GM18508 (cell line): Measurements from ENCODE around the gene MAGOH.
"Not testable (repeated sequence)": the region's sequence is repeated elsewhere in the genome, so short reads cannot be mapped to it uniquely, and the experiment has no call there.

Experiments
- ATAC-seq: cut with Tn5 transposase; IDR thresholded peaks from one replicate; pipeline ENCODE4 v1.9.1; 2021; ENCODE audit warnings: moderate number of reproducible peaks; ENCODE audit not compliant: insufficient read depth, unreplicated experiment

The MAGOH gene

GRCh38 chr1:53238197-53239155, at the start of gene MAGOH:
MAGOH (minus strand) TSS chr1:53238518; CDS start chr1:53238448, 70 bp downstream.
- ATAC-seq, result peak; percentile 88

DNA sequence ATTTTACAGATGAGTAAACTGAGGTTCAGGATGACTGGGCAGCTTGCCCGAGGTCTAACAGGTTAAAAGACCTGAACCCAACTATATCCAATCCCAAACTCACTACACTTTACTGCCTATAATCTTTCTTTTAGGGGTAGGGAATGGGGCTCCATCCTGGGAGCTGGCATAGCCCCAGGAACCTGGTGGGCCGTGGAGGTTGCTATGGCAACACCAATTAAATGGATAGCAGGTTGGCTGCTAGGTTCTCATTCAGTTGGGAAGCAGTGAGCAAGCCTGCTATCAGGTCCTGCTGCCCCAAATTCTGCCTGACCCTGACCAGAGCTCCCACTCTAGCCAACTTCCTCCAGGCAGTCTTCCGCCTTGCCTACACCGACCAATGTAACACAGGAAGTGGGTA, 48.6 kb upstream of the MAGOH start:
- no peak for ATAC-seq

DNA sequence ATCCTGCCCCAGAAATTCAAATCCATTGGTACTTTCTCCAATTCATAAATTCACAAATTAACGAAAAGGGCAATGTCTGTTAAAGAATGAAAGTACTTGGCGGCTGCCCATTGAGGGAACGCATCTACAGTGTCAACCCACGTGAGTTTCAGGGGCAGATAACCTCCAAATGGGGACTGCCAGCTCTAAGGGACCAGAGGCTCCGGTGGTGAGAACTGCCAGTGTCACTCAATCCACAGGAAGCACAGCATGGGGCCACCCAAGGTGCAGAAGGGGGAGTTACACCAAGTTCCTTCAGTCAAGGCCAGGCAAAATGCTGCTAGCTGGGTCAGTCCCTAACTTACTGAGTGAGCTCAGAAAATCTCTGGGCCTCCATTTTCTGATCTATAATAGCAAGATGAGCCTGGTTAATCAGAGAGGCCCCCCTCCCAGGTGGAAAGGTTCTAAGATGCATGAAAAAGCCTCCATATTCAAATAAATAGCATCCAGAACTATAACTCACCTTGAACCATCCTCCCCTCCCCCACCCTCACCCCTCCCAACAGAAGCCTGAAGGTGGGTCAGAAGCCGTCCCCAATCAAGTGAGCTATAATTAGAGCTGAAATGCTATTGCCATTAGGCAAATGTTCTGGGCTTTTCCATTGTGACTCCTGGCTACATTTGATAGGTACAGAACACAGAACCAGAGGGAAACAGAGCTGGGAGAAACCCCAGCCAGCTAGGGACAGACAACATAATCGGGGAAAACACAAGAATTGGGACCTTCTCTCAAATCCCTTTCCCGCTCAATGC, 47.8 kb upstream of the MAGOH start:
- no peak for ATAC-seq

DNA sequence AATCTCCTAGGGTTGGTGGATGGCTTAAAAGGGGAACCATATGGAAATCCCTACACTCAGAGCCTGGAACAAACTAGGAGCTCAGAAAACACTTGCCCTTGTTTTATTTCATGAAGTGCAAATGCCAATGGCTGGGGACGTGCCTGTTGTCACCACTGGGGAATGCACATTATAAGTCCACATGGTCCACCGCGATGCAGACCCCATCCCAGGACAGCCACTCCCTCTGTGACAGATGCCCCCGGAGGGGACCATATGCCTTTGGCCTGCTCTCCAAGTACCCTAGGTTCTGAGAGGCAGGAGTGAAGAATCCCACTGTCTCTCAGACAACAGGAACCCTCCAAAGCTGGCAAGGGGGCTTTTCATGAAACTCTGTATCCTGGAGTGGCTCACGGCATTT, 47.2 kb upstream of the MAGOH start:
- no peak for ATAC-seq

GRCh38 chr1:53284224-53285020, 46.1 kb upstream of the MAGOH start:
- ATAC-seq, result no peak

DNA sequence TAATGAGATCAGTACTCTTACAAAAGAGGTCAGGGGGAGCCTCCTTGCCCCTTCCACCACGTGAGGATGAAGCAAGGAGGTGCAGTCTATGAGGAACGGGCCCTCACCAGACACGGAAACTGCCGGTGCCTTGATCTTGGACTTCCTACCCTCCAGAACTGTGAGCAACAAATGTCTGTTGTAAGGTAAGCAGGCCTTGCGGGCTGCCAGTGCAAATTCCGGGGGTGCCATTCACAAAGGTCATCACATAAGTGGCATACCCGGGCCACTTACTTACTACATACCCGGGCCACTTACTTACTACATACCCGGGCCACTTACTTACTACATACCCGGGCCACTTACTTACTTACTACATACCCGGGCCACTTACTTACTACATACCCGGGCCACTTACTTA, 44.8 kb upstream of the MAGOH start:
- ATAC-seq, result not testable (repeated sequence)

- ATAC-seq, result no peak
Observed at GRCh38 chr1:53281133-53281532, 42.8 kb upstream of the MAGOH start.

GRCh38 chr1:53280496-53280895, 42.2 kb upstream of the MAGOH start:
- ATAC-seq, result no peak

- ATAC-seq, result no peak
Observed at GRCh38 chr1:53279296-53280200, 41.2 kb upstream of the MAGOH start.

GRCh38 chr1:53278298-53278725, 40.0 kb upstream of the MAGOH start:
- no peak for ATAC-seq

DNA sequence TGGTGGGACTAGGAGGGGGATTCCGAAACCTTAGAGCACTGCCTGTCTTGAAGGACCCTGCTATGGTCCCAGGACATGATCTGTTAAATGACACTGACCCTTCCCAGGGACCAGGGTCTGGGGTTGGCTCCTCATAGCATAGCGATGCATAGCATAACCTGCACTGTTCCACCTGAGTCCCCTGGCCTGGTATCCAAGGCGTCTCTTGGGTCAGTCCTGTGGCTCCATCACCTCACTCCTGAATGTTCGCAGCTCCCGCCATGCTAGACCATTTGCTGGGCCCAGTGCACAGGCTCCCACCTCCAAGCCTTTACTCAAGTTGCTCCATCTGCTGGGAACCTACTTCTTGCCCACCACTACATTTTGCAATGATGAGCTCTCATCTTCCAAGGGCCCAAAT, 39.0 kb upstream of the MAGOH start:
- ATAC-seq, result no peak

DNA sequence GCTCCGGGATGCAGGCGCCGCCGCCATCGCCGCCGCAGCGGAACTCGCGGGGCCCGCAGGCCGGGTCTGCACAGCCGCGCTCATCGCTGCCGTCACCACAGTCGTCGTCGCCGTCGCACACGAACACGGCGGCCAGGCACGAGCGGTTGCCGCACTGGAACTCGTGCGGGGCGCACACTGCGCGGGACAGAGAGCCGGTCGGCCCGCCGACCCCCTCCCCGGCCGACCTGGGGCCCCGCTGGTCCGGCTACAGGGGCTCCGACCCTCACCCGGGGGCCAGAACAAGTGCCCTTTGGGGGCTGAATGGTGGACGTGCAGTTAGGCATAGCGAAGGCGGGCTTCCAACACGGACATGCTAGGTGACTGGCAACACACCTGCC, 38.6 kb upstream of the MAGOH start:
- ATAC-seq, result no peak

- ATAC-seq, result no peak
Observed at GRCh38 chr1:53276153-53276901, 38.0 kb upstream of the MAGOH start.

- ATAC-seq, result no peak
Observed at GRCh38 chr1:53275566-53275965, 37.2 kb upstream of the MAGOH start.

- no peak for ATAC-seq
Observed at GRCh38 chr1:53274541-53275185, 36.3 kb upstream of the MAGOH start.

GRCh38 chr1:53274026-53274425, 35.7 kb upstream of the MAGOH start:
- ATAC-seq, result no peak

GRCh38 chr1:53273526-53273925, 35.2 kb upstream of the MAGOH start:
- ATAC-seq, result no peak

GRCh38 chr1:53272349-53272748, 34.0 kb upstream of the MAGOH start:
- no peak for ATAC-seq
